Skin epidermis (tissue), 12 donors: ENCODE results near the gene ZNF446.
"Not testable (repeated sequence)": the region's sequence is repeated elsewhere in the genome, so short reads cannot be mapped to it uniquely, and the experiment has no call there.

Experiments
- H3K27ac ChIP-seq, 21 experiments: fragments of 200-600 bp; sonication (generic) in 11 of 21; one replicate each; pipeline ENCODE4 v1.5.0; 2020; ENCODE audit warnings: mild to moderate bottlenecking in 3 of 21, inconsistent platforms in 2 of 21, moderate library complexity in 2 of 21
- H3K4me3 ChIP-seq, 7 experiments: fragments of 200-600 bp; sonication (generic) in 2 of 7; one replicate each; pipeline ENCODE4 v1.5.0; 2020; ENCODE audit warnings: inconsistent platforms in 2 of 7, mild to moderate bottlenecking in 2 of 7, moderate library complexity in 1 of 7

ZNF446 gene

DNA sequence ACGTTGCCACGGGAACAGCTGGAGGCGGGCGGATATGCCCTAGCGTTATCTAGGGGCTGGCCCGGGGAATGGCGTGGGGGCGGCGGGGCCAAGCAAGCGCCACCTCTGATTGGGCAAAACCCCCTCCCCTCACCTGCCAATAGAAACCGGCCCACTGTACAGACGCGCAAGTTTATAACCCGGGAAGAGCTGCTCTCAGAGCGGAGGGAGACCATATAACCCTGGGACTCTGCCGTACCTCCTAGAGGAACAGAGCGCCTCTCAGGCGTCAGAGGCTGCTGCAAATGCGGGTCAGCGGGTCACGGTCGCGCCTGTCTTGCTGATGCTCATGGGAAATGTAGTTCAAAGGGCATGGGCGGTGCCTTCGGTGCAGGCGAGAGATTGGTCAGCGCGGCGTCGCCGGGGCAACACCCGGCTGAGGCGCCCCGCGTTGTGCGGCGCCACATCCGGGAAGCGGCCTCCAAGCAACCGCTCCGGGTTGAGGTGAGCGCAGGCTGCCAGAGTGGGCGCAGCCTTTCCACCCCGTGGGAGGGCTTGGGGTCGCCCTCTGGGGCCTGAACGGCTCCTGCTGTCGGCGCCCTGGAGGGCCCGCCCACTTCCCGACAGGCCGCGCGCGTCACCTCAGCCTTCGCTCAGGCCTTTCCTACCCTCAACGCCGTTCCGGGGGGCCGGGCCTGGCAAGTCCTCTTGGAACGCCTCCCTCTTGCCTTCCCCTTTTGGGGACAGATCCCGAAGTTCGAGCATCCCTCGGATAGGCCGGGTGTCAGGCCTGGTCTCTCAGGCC lies at the start of gene ZNF446:
Gene ZNF446, plus strand, starts transcription at position 639 of the 784 bp plus-strand sequence. CDS start 867 bp downstream, outside the sequence.
- Histone ChIP-seq H3K4me3 (peak within 1 kb of the TSS; percentile 45 to 71 (median 59)), H3K27ac (peak within 1 kb of the TSS; percentile 47 to 97 (median 86))

DNA sequence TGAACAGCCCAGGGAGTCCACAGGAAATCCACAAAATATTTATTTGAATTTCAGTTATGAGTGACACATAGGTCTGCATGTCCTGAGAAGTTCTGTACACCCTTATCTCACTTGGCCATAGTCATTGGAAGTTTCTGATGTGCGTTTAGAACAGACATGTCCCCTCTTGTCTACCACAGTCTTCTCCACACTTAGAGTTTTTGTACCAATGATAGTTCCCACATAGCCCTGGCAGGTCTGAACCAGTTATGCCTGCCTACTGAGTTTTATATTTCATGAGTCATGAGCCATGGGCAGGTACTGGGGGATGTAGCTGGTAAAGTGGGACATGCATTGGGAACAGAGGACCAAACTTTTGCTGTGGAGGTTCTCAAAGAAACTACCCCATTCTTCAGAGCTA lies 47.5 kb upstream of the ZNF446 start:
- no peak overlapping the region for H3K4me3 ChIP-seq
- peak overlapping the region in 6 of 21 experiments; percentile 13 to 55 (median 41) for H3K27ac ChIP-seq

DNA sequence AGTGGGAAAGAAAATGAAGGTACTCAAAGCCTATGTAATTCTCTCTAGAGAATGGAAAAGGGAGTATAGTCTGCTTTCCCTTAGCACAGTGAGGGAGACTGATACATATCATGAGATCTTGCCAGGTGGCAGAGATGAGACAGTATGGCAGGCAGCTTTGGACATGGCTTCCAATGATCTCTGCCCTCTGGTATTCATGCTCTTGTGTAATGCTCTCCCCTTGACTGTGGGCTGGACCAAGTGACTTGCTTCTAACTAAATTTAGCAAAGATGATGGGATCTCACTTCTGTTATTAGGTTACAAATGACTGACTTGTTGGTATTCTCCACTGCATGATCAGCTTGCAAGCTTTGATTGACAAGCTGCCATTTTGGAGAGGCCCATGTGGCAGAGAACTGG lies 46.4 kb upstream of the ZNF446 start:
- H3K4me3 ChIP-seq, result no peak overlapping the region
- H3K27ac ChIP-seq, result peak overlapping the region in 2 of 21 experiments; percentile 19 to 45

DNA sequence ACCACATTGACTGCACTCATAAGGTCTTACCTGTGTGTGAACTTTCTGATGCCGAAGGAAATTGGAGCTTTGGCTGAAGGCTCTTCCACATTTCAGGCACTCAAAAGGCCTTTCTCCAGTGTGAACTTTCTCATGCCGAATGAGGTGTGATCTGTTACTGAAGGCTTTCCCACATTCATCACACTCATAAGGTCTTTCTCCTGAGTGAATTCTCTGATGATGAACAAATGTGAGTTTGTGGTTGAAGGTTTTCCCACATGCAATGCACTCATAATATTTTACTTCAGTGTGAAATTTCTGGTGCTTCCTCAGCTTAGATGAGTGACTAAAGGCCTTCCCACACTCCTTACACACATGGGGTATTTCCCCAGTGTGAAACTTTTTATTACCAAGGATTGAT lies 41.9 kb upstream of the ZNF446 start:
- no peak overlapping the region for H3K27ac ChIP-seq
- no peak overlapping the region for H3K4me3 ChIP-seq

DNA sequence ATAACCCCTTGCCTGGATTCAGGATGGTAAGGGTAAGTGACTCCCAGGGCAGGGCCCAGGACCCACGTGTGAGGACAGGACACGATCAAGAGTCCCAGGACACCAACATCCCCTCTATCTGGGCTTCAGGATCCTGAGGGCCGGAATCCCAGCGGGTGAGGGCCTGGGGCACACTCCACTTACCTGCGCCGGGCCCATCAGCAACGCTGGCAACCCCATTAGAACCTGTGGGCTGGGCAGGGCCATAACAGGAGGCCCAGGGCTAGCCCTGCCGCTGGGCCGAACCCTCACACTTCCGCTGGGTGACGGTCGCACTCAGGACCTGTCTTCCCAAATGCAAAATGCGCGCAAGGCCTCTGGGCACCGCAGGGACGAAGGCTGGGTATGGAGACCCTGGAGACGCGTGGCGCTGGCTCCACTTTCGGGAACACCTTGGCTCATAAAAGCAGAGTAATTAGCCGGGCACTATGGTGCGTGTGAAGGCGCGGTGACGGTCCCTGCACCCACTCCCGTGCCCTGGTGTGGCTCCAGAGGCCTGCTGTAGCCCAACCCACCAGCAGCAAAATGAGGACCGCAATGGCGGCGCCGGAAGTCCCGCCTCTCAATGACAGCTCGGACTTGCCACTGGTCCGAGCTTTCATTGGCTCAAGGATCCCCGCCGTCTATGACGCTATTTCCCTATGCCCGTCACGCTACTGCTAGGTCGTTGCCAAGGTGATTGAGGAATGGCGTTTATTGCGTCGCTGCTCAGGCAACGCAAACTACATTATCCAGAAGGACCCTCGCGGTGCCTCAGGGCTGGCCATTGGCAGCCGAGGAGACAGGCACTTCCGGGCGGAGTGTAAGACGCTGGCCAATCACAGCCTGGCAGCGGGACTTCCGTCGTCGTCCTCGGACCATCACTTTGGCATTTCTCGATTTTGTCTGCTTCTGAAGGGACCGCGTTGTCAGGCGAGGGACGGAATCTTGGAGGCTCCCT lies 36.3 kb upstream of the ZNF446 start, which contains the start of gene ZNF132:
Gene ZNF132, minus strand, starts transcription at position 578 of the 979 bp plus-strand sequence. Its CDS starts 332 bp downstream, at position 246.
- H3K4me3 ChIP-seq, result peak within 1 kb of the TSS; percentile 50 to 72 (median 56)
- H3K27ac ChIP-seq, result peak within 1 kb of the TSS in 20 of 21 experiments; percentile 16 to 82 (median 64)

DNA sequence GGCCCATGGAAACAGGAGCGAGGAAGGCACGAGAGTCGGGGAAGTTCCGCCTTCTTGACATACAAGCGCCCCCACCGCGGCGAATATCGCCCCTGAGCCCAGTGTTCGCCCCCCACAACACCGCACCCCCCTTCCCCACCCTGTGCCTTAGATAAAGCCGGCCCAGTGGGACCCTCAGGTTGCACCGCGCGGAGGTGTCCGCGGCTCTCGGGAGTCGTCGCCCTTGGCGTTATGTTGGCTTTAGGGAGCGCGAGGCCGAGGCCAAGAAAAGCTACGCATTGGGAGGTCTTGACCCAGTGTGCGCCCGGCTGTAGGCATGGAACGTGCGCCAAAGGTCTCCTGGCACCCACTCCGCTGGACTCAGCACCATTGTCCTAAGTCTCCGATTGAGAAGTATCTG lies 35.6 kb upstream of the ZNF446 start:
- H3K27ac ChIP-seq, result peak overlapping the region in 17 of 21 experiments; percentile 16 to 81 (median 60)
- H3K4me3 ChIP-seq, result peak overlapping the region; percentile 50 to 72 (median 56)

DNA sequence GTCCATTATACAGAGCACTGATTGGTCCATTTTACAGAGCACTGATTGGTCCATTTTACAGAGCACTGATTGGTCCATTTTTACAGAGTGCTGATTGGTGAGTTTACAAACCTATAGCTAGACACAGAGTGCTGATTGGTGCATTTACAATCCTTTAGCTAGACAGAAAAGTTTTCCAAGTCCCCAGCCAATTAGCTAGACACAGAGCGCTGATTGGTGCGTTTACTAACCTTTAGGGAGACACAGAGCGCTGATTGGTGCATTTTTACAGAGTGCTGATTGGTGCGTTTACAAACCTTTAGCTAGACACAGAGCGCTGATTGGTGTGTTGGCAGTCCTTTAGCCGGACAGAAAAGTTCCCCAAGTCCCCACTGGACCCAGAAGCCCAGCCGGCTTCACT lies 33.2 kb upstream of the ZNF446 start:
- H3K27ac ChIP-seq, H3K4me3 ChIP-seq: not testable (repeated sequence)

DNA sequence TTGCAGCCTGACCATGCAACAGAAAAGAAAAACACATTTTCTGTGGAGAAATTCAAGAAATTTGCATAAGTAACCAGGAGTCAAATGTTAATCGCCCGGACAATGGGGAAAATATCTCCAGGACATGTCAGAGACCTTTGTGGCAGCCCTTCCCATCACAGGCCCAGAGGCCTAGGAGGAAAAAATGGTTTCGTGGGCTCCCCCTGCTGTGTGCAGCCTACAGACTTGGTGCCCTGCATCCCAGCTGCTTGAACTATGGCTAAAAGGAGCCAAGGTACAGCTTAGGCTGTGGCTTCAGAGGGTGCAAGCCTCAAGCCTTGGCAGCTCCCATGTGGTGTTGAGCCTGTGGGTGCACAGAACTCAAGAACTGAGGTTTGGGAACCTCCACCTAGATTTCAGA lies 27.3 kb upstream of the ZNF446 start:
- not testable (repeated sequence) for H3K4me3 ChIP-seq

DNA sequence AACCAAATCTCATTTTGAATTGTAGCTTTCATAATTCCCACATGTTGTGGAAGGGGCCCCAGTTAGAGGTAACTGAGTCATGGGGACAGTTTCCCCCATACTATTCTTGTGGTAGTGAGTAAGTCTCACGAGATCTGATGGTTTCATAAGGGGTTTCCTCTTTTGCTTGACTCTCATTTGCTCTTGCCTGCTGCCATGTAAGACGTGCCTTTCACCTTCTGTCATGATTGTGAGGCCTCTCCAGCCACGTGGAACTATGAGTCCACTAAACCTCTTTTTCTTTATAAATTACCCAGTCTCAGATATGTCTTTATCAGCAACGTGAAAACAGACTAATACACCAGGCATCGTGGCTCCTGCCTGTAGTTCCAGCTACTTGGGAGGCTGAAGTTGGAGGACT lies 26.2 kb upstream of the ZNF446 start:
- H3K4me3 ChIP-seq, H3K27ac ChIP-seq: not testable (repeated sequence)

More for the DNA sequence above, 27.3 kb upstream of the ZNF446 start:
- not testable (repeated sequence) for H3K27ac ChIP-seq

DNA sequence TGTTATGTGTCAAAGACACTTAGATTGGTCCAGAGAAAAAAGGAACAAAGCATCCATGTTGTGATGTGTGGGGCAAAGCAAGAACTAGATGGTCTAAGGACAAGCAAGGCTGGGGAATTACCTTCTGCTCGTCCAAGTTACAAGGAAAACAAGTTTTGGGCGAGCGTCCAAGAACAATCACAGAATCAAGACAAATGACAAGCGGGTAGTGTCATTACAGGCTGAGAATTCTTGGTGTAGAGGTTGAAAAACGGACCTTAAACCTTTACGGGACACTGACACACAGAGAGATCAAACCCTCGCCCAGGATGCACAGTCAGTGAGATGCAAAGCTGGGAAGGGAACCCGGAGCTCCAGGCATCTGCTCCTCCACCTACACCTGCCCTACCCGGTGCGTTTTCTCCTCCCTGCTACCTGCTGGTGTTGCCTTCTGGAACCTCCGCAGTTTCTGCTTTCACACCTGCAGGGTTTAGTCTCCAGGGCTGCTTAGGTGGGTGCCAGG lies 25.2 kb upstream of the ZNF446 start:
- peak overlapping the region in 5 of 21 experiments; percentile 68 to 87 (median 80) for H3K27ac ChIP-seq
- H3K4me3 ChIP-seq, result peak overlapping the region; percentile 77 to 99 (median 92)

DNA sequence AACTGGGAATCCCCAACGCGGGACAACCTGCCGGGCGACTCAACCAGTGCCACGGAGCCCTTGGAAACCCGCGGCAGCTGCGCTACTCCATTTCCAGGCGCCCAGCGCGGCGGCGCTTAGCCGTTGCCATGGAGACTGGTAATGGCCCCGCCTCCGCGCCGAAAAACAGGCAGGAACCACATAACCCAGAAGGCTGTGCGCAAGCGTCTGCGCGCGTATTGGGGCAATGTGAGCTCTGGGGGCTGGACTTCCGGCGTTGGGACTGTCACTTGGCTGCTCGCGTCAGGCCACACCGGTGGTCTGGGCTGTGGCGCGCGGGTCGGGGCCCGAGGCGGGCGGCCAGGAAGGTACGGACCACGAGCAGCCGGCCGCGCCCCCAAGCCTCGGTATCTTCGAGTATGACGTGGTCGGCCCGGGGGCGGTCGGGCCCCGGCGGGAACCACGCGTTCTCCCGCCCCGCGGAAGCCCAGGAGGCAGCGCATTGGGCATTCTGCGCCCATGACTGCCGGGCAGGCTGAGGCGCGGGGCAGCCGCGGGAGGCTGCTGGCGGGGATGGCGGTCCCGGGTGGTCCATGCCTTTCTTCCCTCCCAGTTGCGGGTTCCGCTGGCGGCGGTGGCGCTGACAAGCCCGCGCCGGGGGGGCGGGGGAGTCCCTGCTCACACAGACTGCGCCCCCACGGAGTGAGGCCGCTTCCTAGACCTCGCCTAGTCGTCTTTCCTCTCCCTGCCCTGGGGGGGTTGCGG lies 24.6 kb upstream of the ZNF446 start, which contains the start of gene ZNF324B:
Gene ZNF324B, plus strand, starts transcription at position 265 of the 744 bp plus-strand sequence. CDS start 2,080 bp downstream, outside the sequence.
- peak within 1 kb of the TSS in 20 of 21 experiments; percentile 1 to 89 (median 76) for H3K27ac ChIP-seq

DNA sequence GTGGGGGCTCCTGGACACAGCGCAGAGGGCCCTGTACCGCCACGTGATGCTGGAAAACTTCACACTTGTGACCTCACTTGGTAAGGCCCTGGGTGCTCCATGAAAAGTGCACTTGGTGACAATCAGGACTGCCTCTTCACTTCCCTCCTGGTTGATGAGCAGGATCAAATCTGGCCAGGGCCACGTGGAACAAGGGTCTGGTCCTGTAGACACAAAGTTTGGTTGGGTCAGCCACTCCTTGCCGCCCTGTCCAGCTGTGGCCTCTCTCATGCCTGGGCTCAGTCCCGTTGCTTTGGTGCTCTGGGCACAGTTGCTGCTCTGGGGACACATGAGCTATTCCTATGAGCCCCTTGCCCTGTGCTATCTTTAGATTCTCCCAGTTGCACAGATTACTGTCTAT lies 22.4 kb upstream of the ZNF446 start:
- Histone ChIP-seq H3K27ac (no peak overlapping the region), H3K4me3 (no peak overlapping the region)

More for the DNA sequence above, 24.6 kb upstream of the ZNF446 start, which contains the start of gene ZNF324B:
- peak within 1 kb of the TSS; percentile 77 to 99 (median 92) for H3K4me3 ChIP-seq

DNA sequence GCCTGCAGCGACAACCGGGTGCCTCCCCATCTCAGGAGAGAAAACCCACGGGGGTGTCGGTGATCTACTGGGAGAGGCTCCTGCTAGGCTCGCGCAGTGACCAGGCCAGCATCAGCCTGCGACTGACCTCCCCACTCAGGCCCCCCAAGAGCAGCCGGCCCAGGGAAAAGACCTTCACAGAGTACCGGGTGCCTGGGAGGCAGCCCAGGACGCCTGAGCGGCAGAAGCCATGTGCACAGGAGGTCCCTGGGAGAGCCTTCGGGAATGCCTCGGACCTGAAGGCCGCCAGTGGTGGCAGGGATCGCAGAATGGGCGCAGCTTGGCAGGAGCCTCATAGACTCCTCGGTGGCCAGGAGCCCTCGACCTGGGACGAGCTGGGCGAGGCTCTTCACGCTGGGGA lies 20.8 kb upstream of the ZNF446 start:
- Histone ChIP-seq H3K27ac (no peak overlapping the region), H3K4me3 (no peak overlapping the region)

DNA sequence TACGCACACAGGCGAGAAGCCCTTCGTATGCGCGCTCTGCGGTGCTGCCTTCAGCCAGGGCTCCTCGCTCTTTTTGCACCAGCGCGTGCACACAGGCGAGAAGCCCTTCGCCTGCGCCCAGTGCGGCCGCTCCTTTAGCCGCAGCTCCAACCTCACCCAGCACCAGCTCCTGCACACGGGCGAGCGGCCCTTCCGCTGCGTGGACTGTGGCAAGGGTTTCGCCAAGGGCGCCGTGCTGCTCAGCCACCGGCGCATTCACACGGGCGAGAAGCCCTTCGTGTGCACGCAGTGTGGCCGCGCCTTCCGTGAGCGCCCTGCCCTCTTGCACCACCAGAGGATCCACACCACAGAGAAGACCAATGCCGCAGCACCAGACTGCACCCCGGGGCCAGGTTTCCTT lies 20.0 kb upstream of the ZNF446 start:
- H3K27ac ChIP-seq, result no peak overlapping the region

DNA sequence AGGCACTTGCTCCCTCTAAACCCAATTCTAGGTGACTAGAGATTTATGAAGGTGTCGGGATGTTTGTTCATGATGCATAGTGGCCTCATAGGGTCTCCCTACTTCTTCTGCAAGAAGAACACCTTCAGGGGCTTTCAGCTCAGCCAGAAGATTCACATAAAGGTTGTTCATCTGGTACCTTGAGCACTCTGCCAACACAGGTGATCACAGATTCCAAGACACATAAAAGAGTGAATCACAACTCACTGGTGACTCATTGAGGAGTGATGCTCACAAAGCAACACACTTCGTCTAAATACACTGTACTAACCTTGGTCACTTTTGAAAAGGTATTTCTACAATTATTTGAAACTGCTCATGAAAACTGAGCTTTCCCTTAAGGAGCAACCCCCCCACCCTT lies 16.1 kb upstream of the ZNF446 start:
- no peak overlapping the region for H3K4me3 ChIP-seq
- no peak overlapping the region for H3K27ac ChIP-seq

More for the DNA sequence above, 20.0 kb upstream of the ZNF446 start:
- H3K4me3 ChIP-seq, result no peak overlapping the region

DNA sequence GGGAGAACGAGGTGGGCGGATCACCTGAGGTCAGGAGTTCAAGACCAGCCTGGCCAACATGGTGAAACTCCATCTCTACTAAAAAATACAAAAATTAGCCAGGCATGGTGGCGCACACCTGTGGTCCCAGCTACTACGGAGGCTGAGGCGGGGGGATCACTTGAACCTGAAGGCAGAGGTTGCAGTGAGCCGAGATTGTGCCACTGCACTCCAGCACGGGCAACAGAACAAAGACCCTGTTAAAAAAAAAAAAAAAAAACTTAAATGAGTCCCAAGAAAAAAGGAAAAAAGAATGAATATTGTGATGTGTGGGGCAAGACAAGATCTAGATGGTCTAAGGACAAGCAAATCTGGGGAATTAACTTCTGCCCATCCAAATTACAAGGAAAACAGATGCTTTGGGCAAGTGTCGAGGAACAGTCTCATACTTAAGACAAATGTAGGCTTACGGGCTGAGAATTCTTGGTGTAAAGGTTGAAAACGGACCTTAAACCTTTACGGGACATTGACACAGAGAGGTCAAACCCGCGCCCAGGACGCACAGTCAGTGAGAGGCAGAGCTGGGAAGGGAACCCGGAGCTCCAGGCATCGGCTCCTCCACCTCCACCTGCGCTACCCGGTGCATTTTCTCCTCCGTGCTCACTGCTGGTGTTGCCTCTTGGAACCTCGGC lies 9.9 kb upstream of the ZNF446 start:
- Histone ChIP-seq H3K4me3 (peak overlapping the region; percentile 76 to 100 (median 99)), H3K27ac (peak overlapping the region in 5 of 21 experiments; percentile 20 to 94 (median 88))

DNA sequence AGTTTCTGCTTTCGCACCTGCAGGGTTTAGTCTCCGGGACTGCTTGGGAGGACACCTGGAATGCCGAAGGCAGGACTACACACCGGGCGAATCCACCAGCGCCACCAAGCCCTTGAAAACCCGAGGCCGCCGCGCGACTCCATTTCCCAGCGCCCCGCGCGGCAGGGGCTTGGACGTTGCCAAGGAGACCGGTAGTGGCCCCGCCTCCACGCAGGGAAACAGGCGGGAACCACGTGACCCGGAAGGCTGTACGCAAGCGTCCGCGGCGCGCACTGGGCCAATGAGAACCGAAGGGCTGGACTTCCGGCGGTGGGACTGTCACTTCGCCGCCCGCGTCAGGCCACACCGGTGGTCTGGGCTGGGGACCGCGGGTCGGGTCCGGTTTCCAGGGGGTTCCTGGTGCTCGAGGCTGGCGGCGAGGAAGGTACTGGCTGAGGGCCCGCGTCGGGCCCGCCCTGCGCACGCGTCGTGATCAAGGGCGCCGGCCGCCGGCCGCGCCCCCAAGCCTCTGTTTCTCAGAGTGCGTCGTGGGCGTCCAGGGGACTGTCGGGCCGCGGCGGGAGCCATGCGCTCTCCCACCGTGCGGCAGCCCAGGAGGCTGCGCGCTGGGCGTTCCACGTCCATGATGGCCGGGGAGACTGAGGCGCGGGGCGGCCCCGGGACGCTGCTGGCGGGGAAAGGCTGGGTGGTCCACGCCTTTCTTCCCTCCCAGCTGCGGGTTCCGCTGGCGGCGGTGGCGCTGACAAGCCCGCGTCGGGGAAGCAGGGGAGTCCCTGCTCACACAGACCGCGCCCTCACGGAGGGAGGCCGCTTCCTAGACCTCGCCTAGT lies 9.2 kb upstream of the ZNF446 start, which contains the start of gene ZNF324:
Gene ZNF324, plus strand, starts transcription at position 321 of the 830 bp plus-strand sequence. CDS start 2,106 bp downstream, outside the sequence.
- Histone ChIP-seq H3K4me3 (peak within 1 kb of the TSS; percentile 76 to 100 (median 99)), H3K27ac (peak within 1 kb of the TSS in 20 of 21 experiments; percentile 38 to 94 (median 85))
